Progenitor cell of endocrine pancreas (in vitro differentiated cells): ENCODE data around the gene FIGN. TPM values are rescaled to one million over a fixed set of nuclear protein-coding genes. Genes with fewer than 3 reads are reported as not detected.

Experiments used
- DNase-seq: peaks from one replicate; pipeline ENCODE4 v3.0.0; 2021; ENCODE audit warnings: low spot score; ENCODE audit not compliant: unreplicated experiment
- H3K27ac Mint-ChIP-seq: 2 replicates; pipeline ENCODE4 v1.8.0; 2021; ENCODE audit warnings: mild to moderate bottlenecking, moderate library complexity, mixed read lengths
- H3K27me3 Mint-ChIP-seq: 2 replicates; pipeline ENCODE4 v1.8.0; 2021; ENCODE audit warnings: mixed read lengths
- H3K36me3 Mint-ChIP-seq: 2 replicates; pipeline ENCODE4 v1.8.0; 2022; ENCODE audit warnings: mixed read lengths; ENCODE audit not compliant: insufficient read depth
- H3K4me1 Mint-ChIP-seq: 2 replicates; pipeline ENCODE4 v1.8.0; 2021; ENCODE audit warnings: low read depth, mixed read lengths
- H3K4me3 Mint-ChIP-seq: 2 replicates; pipeline ENCODE4 v1.8.0; 2021; ENCODE audit warnings: low read depth, mild to moderate bottlenecking, moderate library complexity, mixed read lengths
- H3K9me3 Mint-ChIP-seq: 2 replicates; pipeline ENCODE4 v1.8.0; 2021; ENCODE audit warnings: low read depth, mixed read lengths
- CTCF ChIP-seq: fragments of 200-600 bp; sonication (generic); IDR thresholded peaks from one replicate; pipeline ENCODE4 v1.5.0; 2021; ENCODE audit warnings: antibody characterized with exemption, mild to moderate bottlenecking; ENCODE audit not compliant: unreplicated experiment
- total RNA-seq: library from RNA; stranded (reverse); gene quantifications from 2 replicates; pipeline ENCODE4 v1.2.1, GENCODE V29; 2021

FIGN gene
- total RNA-seq, 1 donor from 2014 or later: 18.0 TPM

GRCh38 chr2:163667064-163667887 is 68.5 kb downstream of the FIGN start:
- no peaks in the 10 kb centered on the region for H3K9me3 Mint-ChIP-seq
- no peak overlapping the region for H3K4me3 Mint-ChIP-seq
- H3K27ac Mint-ChIP-seq: no peak overlapping the region
- no peak for DNase-seq
- H3K4me1 Mint-ChIP-seq: peaks cover 3% of the 10 kb centered on the region
- peaks cover 9% of the 10 kb centered on the region for H3K36me3 Mint-ChIP-seq
- no peaks in the 10 kb centered on the region for H3K27me3 Mint-ChIP-seq
- no peak for TF ChIP-seq CTCF

- DNase-seq: no peak
- Mint-ChIP-seq H3K27ac (no peak overlapping the region), H3K36me3 (peaks cover 13% of the 10 kb centered on the region), H3K4me1 (peaks cover 3% of the 10 kb centered on the region), H3K27me3 (no peaks in the 10 kb centered on the region), H3K4me3 (no peak overlapping the region), H3K9me3 (peaks cover 3% of the 10 kb centered on the region)
- TF ChIP-seq CTCF: no peak
Observed at GRCh38 chr2:163665817-163666216, 70.0 kb downstream of the FIGN start.

GRCh38 chr2:163665051-163665450 is 70.8 kb downstream of the FIGN start:
- Mint-ChIP-seq H3K36me3 (peaks cover 13% of the 10 kb centered on the region), H3K27ac (no peak overlapping the region), H3K4me1 (peaks cover 3% of the 10 kb centered on the region), H3K4me3 (no peak overlapping the region), H3K9me3 (peaks cover 3% of the 10 kb centered on the region), H3K27me3 (no peaks in the 10 kb centered on the region)
- no peak for DNase-seq
- TF ChIP-seq CTCF: no peak

- Mint-ChIP-seq H3K27ac (no peak overlapping the region), H3K4me3 (no peak overlapping the region), H3K36me3 (peaks cover 13% of the 10 kb centered on the region), H3K4me1 (peaks cover 3% of the 10 kb centered on the region), H3K9me3 (peaks cover 3% of the 10 kb centered on the region), H3K27me3 (no peaks in the 10 kb centered on the region)
- TF ChIP-seq CTCF: no peak
- no peak for DNase-seq
Observed at GRCh38 chr2:163664610-163665009, 71.2 kb downstream of the FIGN start.

GRCh38 chr2:163662141-163662780 is 73.5 kb downstream of the FIGN start:
- Mint-ChIP-seq H3K36me3 (peaks cover 10% of the 10 kb centered on the region), H3K27me3 (no peaks in the 10 kb centered on the region), H3K9me3 (peaks cover 3% of the 10 kb centered on the region), H3K4me3 (no peak overlapping the region), H3K4me1 (peaks cover 2% of the 10 kb centered on the region), H3K27ac (no peak overlapping the region)
- no peak for DNase-seq
- no peak for TF ChIP-seq CTCF
